Suprapubic skin (tissue), 3 donors: ENCODE data around the gene IL33.

Source experiments
- CTCF ChIP-seq, 2 donors: fragments of 200-600 bp in 1 of 2; fragments of 450-650 bp in 1 of 2; sonication (generic) in 1 of 2; IDR thresholded peaks; one replicate each; pipeline ENCODE4 v1.5.1; 2016 to 2019; ENCODE audit warnings: antibody characterized with exemption in 2 of 2, mild to moderate bottlenecking in 1 of 2, moderate library complexity in 1 of 2
- POLR2A ChIP-seq, 2 donors: fragments of 450-650 bp; IDR thresholded peaks; one replicate each; pipeline ENCODE4 v1.6.1; 2017; ENCODE audit warnings: antibody characterized with exemption in 2 of 2, mild to moderate bottlenecking in 2 of 2, moderate library complexity in 2 of 2

GRCh38 chr9:6173914-6174313 lies 41.7 kb upstream of the IL33 start:
- TF ChIP-seq POLR2A (IDR thresholded peaks at IDR 0.05) = no peak
- TF ChIP-seq CTCF (IDR thresholded peaks at IDR 0.05) = no peak
